Muscle layer of colon (tissue), 2 donors: Measurements from ENCODE around the gene CEP68.
"Not testable (repeated sequence)": the region's sequence is repeated elsewhere in the genome, so short reads cannot be mapped to it uniquely, and the experiment has no call there.

Source experiments
- H3K27ac ChIP-seq: one replicate; pipeline ENCODE4 v1.7.0; 2013; ENCODE audit warnings: low read depth, mild to moderate bottlenecking, low read length, moderate library complexity
- H3K27me3 ChIP-seq, 2 donors: one replicate each; pipeline ENCODE4 v1.7.0; 2013; ENCODE audit warnings: low read length in 2 of 2, mild to moderate bottlenecking in 2 of 2; ENCODE audit not compliant: insufficient read depth in 2 of 2, control insufficient read depth in 1 of 2
- H3K36me3 ChIP-seq: one replicate; pipeline ENCODE4 v1.7.0; 2013; ENCODE audit warnings: mild to moderate bottlenecking, low read length; ENCODE audit not compliant: insufficient read depth
- H3K4me1 ChIP-seq: one replicate; pipeline ENCODE4 v1.7.0; 2013; ENCODE audit warnings: mild to moderate bottlenecking, low read length; ENCODE audit not compliant: insufficient read depth
- H3K4me3 ChIP-seq, 2 donors: one replicate each; pipeline ENCODE4 v1.7.0; 2013; ENCODE audit warnings: low read length in 2 of 2, low read depth in 1 of 2, mild to moderate bottlenecking in 1 of 2, moderate library complexity in 1 of 2
- H3K9ac ChIP-seq: one replicate; pipeline ENCODE4 v1.7.0; 2013; ENCODE audit warnings: low read length
- H3K9me3 ChIP-seq: one replicate; pipeline ENCODE4 v1.7.0; 2013; ENCODE audit warnings: mild to moderate bottlenecking, low read length
- donor health status: abdominal sarcoma.
- donor health status: Adenocarcinoma of cecum.

CEP68 gene

DNA sequence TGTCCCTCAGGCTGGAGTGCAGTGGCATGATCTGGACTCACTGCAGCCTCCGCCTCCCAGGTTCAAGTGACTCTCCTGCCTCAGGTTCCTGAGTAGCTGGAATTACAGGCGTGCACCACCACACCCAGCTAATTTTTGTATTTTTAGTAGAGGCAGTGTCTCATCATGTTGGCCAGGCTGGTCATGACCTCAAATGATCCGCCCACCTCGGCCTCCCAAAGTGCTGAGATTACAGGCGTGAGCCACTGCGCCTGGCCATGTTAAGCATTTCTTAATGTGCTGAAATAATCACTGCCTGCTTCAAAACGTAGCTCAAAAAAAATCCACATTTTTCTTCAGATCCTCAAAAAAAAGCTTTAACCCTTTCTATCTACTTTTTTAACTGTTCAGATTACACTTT lies 69.2 kb downstream of the CEP68 start:
- peaks cover 40% of the 10 kb centered on the region for H3K4me1 ChIP-seq
- H3K36me3 ChIP-seq, H3K4me3 ChIP-seq, H3K27me3 ChIP-seq, H3K9me3 ChIP-seq, H3K27ac ChIP-seq, H3K9ac ChIP-seq: not testable (repeated sequence)

DNA sequence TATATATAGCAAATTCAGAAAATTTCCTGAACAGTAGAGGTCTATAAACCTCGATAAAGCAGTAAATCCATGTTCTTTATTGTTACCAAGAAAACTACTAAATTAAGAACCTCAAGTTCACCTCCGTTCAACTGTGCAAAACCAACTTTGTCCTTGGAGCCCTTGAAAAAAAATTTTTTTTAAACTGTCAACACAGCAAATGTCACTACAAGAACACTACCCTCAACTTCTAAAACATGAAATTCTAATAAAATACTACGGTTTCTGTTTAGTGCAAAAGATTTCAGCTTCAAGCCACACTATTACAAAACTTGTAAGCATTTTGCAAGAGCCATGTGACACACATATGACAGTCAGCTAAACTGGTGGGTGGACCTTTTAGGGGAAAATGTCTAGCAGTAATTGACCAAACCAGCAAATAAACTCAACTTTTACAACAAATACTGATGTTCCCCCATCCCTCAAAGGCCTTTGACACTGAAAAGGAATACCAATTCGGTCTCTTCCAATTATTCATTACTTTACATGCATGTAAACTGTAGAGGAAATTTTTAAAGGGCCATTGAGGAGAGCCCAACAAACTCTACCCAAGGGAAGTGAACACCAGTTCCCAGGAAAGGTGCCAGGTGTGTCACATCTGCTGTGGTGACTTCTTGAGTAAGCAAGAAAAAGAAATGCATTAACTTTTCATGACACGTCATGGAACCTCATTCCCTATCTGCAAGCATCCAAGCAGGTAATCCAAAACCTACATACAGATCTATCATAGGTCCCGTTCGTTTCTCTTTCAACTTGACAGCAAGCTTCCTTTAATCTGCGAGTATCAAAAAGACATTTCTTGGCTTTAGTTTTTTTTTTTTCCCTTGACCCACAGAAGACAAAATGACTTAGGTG lies 72.3 kb downstream of the CEP68 start:
- H3K27ac ChIP-seq, result peak overlapping the region; percentile 36
- H3K27me3 ChIP-seq, result no peaks in the 10 kb centered on the region
- H3K4me1 ChIP-seq, result peaks cover 32% of the 10 kb centered on the region
- no peaks in the 10 kb centered on the region for H3K36me3 ChIP-seq
- H3K9ac ChIP-seq, result peak overlapping the region; percentile 97
- H3K4me3 ChIP-seq, result peak overlapping the region; percentile 79 to 84
- H3K9me3 ChIP-seq, result no peaks in the 10 kb centered on the region

DNA sequence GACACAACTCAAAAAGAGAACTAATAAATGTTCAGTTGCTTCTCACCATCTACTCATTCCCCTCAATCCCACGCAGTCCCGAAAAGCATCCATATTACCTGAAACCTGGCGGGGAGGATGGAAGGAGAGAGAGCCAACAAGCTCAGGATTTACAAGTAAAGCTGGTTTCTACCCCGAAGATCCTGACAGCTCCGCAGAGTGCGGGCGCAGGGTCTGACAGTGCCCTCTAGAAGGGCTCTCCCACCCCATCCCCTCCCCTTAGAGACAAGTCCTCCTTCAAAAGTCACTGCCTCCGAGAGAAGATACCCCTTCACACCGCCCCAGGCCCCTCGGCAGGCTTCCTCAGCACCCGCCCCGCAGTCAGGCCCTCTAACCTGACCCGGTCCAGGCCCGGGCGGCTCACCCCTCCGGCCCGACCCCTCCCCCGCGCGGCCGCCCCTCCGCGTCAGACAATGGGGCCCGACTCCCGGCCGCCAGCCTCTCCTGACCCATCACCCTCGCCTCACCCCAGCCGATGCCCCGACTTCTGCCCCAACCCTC lies 73.1 kb downstream of the CEP68 start:
- Histone ChIP-seq H3K4me1 (peaks cover 32% of the 10 kb centered on the region), H3K9me3 (no peaks in the 10 kb centered on the region), H3K27me3 (no peaks in the 10 kb centered on the region), H3K9ac (peak overlapping the region; percentile 97), H3K27ac (peak overlapping the region; percentile 36), H3K4me3 (peak overlapping the region; percentile 79 to 84), H3K36me3 (no peaks in the 10 kb centered on the region)

DNA sequence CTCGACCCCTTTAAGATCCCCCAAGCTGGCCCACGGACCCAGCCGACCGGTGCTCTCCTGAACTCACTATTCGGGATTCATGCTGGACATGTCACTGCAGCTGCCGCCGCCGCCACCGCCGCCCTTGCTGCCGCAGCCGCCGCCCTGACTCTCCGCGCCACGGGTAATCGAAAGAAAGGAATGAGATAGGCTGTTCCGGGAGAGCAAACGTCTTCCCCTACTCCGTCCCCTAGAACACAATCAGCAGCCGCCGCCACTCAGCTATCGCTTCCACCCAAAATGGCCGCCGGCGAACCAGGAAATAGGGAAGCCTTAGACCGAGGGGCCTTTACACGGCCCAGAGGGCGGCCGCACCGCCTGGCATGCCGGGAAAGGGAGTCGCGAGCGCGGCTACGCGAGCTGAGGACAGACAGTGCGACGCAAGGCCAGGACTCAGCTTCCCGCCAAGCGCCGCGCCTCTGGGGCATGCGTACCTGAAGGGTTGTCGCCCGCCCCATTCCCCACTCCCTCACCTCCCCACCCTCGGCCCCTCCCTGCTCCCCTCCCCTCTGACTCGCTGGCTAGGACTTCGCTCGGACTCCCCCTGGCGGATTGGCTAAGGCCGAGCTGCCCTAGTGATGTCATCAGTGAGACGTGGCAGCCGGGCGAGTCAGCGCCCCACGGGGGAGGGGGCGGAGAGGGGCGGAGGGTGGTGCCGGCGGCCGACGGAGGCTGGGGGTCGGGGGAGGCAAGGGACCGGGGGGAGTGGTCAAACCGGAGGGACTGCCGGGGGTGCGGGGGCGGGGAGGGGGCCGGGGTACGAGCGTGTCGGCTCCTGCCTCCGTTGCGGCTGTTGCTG lies 73.8 kb downstream of the CEP68 start, which contains the start of gene RAB1A:
RAB1A (minus strand) TSS at position 281 of the 838 bp plus-strand sequence; CDS start at position 90, 191 bp downstream.
- H3K4me3 ChIP-seq, result peak within 1 kb of the TSS; percentile 79 to 84
- no peaks in the 10 kb centered on the region for H3K36me3 ChIP-seq
- H3K4me1 ChIP-seq, result peaks cover 29% of the 10 kb centered on the region

DNA sequence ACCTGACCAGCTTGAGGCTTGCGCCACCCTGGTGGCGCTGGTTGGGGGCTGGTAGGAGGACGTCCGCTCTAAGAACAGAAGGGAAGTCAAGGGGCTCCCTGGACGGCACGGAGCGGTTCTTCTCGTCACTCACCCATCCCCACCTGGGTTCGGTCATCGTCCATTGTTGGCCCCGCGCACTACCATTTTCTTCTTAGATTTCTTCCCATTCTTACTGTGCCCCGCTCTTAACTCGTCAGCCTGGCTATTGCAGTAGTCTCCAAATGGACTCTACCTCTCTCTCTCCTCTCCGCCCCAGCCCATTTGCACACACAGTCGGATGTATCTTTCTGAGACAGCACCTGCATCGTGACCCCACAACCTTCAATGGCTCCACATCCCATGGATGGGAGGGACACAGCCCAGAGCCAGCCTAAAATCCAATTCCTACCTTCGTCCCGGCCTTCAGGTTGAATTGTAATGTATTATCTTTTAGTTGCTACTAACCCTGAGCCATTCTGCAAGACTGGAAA lies 74.5 kb downstream of the CEP68 start:
- H3K36me3 ChIP-seq, result no peaks in the 10 kb centered on the region
- peaks cover 25% of the 10 kb centered on the region for H3K4me1 ChIP-seq
- no peaks in the 10 kb centered on the region for H3K27me3 ChIP-seq
- peak overlapping the region; percentile 52 to 71 for H3K4me3 ChIP-seq
- H3K9ac ChIP-seq, result peak overlapping the region; percentile 32
- peak overlapping the region; percentile 76 for H3K27ac ChIP-seq
- H3K9me3 ChIP-seq, result no peaks in the 10 kb centered on the region

More for the DNA sequence above, 73.8 kb downstream of the CEP68 start, which contains the start of gene RAB1A:
- Histone ChIP-seq H3K9ac (peak within 1 kb of the TSS; percentile 97), H3K27ac (peak within 1 kb of the TSS; percentile 76), H3K9me3 (no peaks in the 10 kb centered on the region), H3K27me3 (no peaks in the 10 kb centered on the region)

DNA sequence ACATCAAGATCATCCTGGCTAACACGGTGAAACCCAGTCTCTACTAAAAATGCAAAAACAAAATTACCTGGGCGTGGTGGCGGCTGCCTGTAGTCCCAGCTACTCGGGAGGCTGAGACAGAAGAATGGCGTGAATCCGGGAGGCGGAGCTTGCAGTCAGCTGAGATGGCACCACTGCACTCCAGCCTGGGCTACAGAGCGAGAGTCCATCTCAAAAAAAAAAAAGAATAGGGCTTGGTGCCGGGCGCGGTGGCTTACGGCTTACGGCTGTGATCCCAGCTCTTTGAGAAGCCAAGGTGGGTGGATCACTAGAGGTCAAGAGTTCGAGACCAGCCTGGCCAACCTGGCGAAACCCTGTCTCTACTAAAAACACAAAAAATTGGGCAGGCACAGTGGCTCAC lies 76.7 kb downstream of the CEP68 start:
- H3K9ac ChIP-seq, H3K9me3 ChIP-seq, H3K27ac ChIP-seq, H3K4me3 ChIP-seq, H3K36me3 ChIP-seq, H3K27me3 ChIP-seq: not testable (repeated sequence)
- H3K4me1 ChIP-seq, result peaks cover 12% of the 10 kb centered on the region

DNA sequence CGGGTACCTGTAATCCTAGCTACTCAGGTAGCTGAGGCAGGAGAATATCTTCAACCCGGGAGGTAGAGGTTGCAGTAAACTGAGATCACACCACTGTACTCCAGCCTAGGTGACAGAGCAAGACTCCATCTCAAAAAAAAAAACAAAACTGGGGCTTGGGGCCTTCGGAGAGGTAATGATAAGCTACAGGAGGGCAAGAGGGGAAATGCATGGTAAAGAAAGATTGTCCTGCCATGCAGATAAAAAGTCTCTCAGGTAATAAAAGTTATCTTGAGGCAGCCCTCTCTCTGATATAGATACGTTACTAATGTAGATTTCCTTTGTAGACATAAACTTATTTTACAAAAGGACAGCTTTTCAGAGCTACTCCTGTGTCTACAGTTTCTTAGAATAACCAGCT lies 77.4 kb downstream of the CEP68 start:
- no peaks in the 10 kb centered on the region for H3K27me3 ChIP-seq
- H3K36me3 ChIP-seq, result no peaks in the 10 kb centered on the region
- H3K4me1 ChIP-seq, result peaks cover 5% of the 10 kb centered on the region
- no peak overlapping the region for H3K9ac ChIP-seq
- no peak overlapping the region for H3K4me3 ChIP-seq
- no peak overlapping the region for H3K27ac ChIP-seq
- no peaks in the 10 kb centered on the region for H3K9me3 ChIP-seq

DNA sequence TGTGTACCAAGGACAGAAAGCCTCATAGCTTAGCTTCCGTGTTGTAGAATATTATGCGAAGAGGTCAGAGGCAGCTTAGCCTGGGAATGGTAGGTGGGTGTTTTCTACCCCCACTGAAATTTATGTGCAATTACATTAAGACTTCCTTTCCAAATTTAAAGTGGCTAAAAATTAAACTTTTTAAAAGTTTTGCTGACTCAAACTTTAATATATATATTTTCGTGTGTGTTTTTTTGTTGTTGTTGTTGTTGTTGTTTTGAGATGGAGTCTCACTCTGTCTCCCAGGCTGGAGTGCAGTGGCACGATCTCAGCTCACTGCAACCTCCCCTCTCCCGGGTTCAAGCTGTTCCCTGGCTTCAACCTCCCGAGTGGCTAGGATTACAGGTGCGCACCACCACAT lies 77.9 kb downstream of the CEP68 start:
- Histone ChIP-seq H3K9ac (no peak overlapping the region), H3K9me3 (no peaks in the 10 kb centered on the region), H3K4me3 (no peak overlapping the region), H3K27ac (no peak overlapping the region), H3K27me3 (no peaks in the 10 kb centered on the region), H3K4me1 (peaks cover 3% of the 10 kb centered on the region), H3K36me3 (no peaks in the 10 kb centered on the region)

DNA sequence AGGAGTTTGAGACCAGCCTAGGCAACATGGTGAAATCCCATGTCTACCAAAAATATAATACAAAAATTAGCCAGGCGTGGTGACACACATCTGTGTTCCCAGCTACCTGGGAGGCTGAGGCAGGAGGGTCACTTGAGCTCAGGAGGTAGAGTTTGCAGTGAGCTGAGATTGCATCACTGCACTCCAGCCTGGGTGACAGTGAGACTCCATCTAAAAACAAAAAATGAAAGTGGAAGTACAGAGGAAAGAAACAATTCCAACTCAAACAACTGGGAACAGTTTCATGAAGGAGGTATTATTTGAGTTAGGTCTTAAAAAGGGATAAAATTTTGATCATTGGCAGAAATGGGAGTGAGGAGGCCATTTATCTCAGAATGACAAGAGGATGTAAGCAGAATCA lies 80.0 kb downstream of the CEP68 start:
- Histone ChIP-seq H3K36me3 (no peaks in the 10 kb centered on the region), H3K9ac (no peak overlapping the region), H3K4me3 (no peak overlapping the region), H3K27me3 (no peaks in the 10 kb centered on the region), H3K27ac (no peak overlapping the region), H3K4me1 (no peaks in the 10 kb centered on the region), H3K9me3 (no peaks in the 10 kb centered on the region)
